H1 (cell line): ENCODE results near the gene TSPAN9. TPM values are rescaled to one million over a fixed set of nuclear protein-coding genes. Genes with fewer than 3 reads are reported as not detected.

Experiments
- ATF3 ChIP-seq: IDR thresholded peaks from 2 replicates; pipeline ENCODE4 v1.6.1; 2011; ENCODE audit warnings: low read depth, mild to moderate bottlenecking, low read length; ENCODE audit not compliant: insufficient read depth
- CHD7 ChIP-seq: fragments of 300-600 bp; sonication (generic); IDR thresholded peaks from 2 replicates; pipeline ENCODE4 v1.7.1; 2012; ENCODE audit warnings: low read length, moderate library complexity, mild to moderate bottlenecking, inconsistent platforms; ENCODE audit not compliant: insufficient replicate concordance
- E2F6 ChIP-seq: IDR thresholded peaks from 2 replicates; pipeline ENCODE4 v1.6.1; 2012; ENCODE audit warnings: inconsistent platforms
- FOSL1 ChIP-seq: IDR thresholded peaks from 2 replicates; pipeline ENCODE4 v1.6.1; 2011; ENCODE audit warnings: mild to moderate bottlenecking, low read depth, low read length, moderate library complexity; ENCODE audit not compliant: insufficient read depth
- RXRA ChIP-seq: IDR thresholded peaks from 2 replicates; pipeline ENCODE4 v1.6.1; 2011; ENCODE audit warnings: low read depth, mild to moderate bottlenecking, low read length, moderate library complexity; ENCODE audit not compliant: insufficient read depth
- SIX5 ChIP-seq: IDR thresholded peaks from 2 replicates; pipeline ENCODE4 v1.6.1; 2011; ENCODE audit warnings: mild to moderate bottlenecking, low read depth, low read length
- polyA plus RNA-seq, 7 experiments: library from polyadenylated mRNA; depleted of rRNA in 3 of 7; stranded (reverse) in 5 of 7; unstranded in 2 of 7; fragments of >200 nt in 5 of 7; fragments of 200-250 nt in 2 of 7; gene quantifications; 1 replicate in 5 of 7; 2 replicates in 1 of 7; 4 replicates in 1 of 7; pipeline versions ENCODE4 v1.2.1 to v1.2.3, GENCODE V29; 2011 to 2013; ENCODE audit warnings: missing spikeins in 2 of 7, mixed read lengths in 2 of 7
- total RNA-seq: library from RNA; stranded (reverse); fragmentation: NEBNext Ultra II Directional; extraction: Animal tissue kit (Norgen Biotek cat#: 25700); gene quantifications from 2 replicates; pipeline ENCODE4 v1.2.1, GENCODE V29; 2021

TSPAN9 gene
- total and polyA plus RNA-seq, 2 of the 8 experiments (the other 6 are each of a cell fraction or from before 2014, with no cell fraction given): 11.5 to 29.1 TPM

- TF ChIP-seq SIX5: no peak
- TF ChIP-seq FOSL1: no peak
- TF ChIP-seq E2F6: no peak
- TF ChIP-seq RXRA: no peak
- TF ChIP-seq CHD7: no peak
- TF ChIP-seq ATF3: no peak
These were observed 3.9 kb downstream of the TSPAN9 start (continued) for GRCh38 chr12:3081091-3081490.
